ENCODE measurements around the gene METRNL. TPM values are rescaled to one million over a fixed set of nuclear protein-coding genes. Genes with fewer than 3 reads are reported as not detected.

Gene METRNL
- total RNA-seq, 1 donor = 105 TPM

GRCh38 chr17:83143817-83144231 lies 64.4 kb downstream of the METRNL start:
- DNase-seq (ENCODE audit: low read depth) = no peak
- no peak for TF ChIP-seq CTCF (IDR thresholded peaks at IDR 0.05; ENCODE audit: insufficient read depth, low read length)
- no peak overlapping the region for H3K4me3 ChIP-seq (ENCODE audit: low read depth, low read length)

Other genes starting within 250 kb of the METRNL start
- gene ZNF750, start 239.6 kb upstream of the METRNL start, total RNA-seq (ENCODE audit: low replicate concordance) = 0.16 TPM in 1 of 2 replicates, not detected in the other

Data from fibroblast of the aortic adventitia (primary cell).